ENCODE data around the gene ADAMTS10. TPM values are rescaled to one million over a fixed set of nuclear protein-coding genes. Genes with fewer than 3 reads are reported as not detected.

The ADAMTS10 gene
- total and polyA plus RNA-seq, 2 of the 8 experiments (the other 6 are each of a cell fraction or from before 2014, with no cell fraction given) = 6.9 to 17.4 TPM

GRCh38 chr19:8531470-8531869, 79.0 kb downstream of the ADAMTS10 start:
- Histone ChIP-seq H3K36me3 (ENCODE audit: control insufficient read depth in 2 of 4, insufficient read depth in 4 of 4, low read length in 3 of 4) (no peaks in the 10 kb centered on the region), H3K4me2 (ENCODE audit: insufficient read depth in 1 of 2, low read depth in 2 of 2, low read length in 2 of 2) (no peak overlapping the region), H2AK5ac (ENCODE audit: low read depth, low read length) (no peak overlapping the region), H2AFZ (ENCODE audit: low read length) (no peak overlapping the region), H4K20me1 (replicated peaks in 1 of 2; ENCODE audit: control insufficient read depth in 1 of 2, insufficient read depth in 2 of 2, low read length in 2 of 2) (peaks cover 6 to 20% of the 10 kb centered on the region in 2 experiments), H3K4me3 (ENCODE audit: extremely low read depth in 1 of 4, insufficient read depth in 2 of 4, low read depth in 3 of 4, low read length in 4 of 4) (no peak overlapping the region), H3K9ac (replicated peaks in 1 of 4; ENCODE audit: extremely low read depth in 1 of 4, low read depth in 3 of 4, low read length in 3 of 4) (no peak overlapping the region), H3K14ac (ENCODE audit: insufficient read length) (no peak overlapping the region), H3K18ac (ENCODE audit: extremely low read depth, low read length) (no peak overlapping the region), H2BK12ac (ENCODE audit: low read depth, low read length) (no peak overlapping the region), H3K27ac (ENCODE audit: low read depth, low read length) (no peak overlapping the region), H3K4ac (replicated peaks; ENCODE audit: insufficient read length, low read depth, low read length) (no peak overlapping the region), H3K56ac (replicated peaks; ENCODE audit: insufficient read length, low read depth, low read length) (no peak overlapping the region), H2BK120ac (replicated peaks; ENCODE audit: low read depth, low read length) (no peak overlapping the region), H3K27me3 (replicated peaks in 1 of 4; ENCODE audit: control insufficient read depth in 3 of 4, extremely low read depth in 1 of 4, insufficient read depth in 3 of 4, low read length in 3 of 4) (no peaks in the 10 kb centered on the region), H3K4me1 (replicated peaks in 1 of 4; ENCODE audit: control insufficient read depth in 3 of 4, insufficient read depth in 4 of 4, low read length in 3 of 4) (peaks cover 0 to 11% (median 2%) of the 10 kb centered on the region in 4 experiments; a peak in 3 of 7 replicates), H3K79me1 (ENCODE audit: low read depth, low read length) (peaks cover 10% of the 10 kb centered on the region), H3K23me2 (ENCODE audit: low read depth, low read length) (peaks cover 6% of the 10 kb centered on the region), H2BK5ac (ENCODE audit: low read depth, low read length) (no peak overlapping the region), H4K8ac (ENCODE audit: extremely low read depth, insufficient read depth, low read length) (no peak overlapping the region), H3K79me2 (ENCODE audit: control insufficient read depth in 1 of 2, insufficient read depth in 2 of 2, low read length in 2 of 2) (no peaks in the 10 kb centered on the region), H4K5ac (ENCODE audit: insufficient read length, low read depth, low read length) (no peak overlapping the region), H3K23ac (ENCODE audit: insufficient read length) (no peak overlapping the region), H3K9me3 (ENCODE audit: insufficient read depth in 2 of 2, low read depth in 1 of 2, low read length in 1 of 2) (no peaks in the 10 kb centered on the region), H2BK20ac (ENCODE audit: low read length) (no peak overlapping the region), H2BK15ac (ENCODE audit: low read length) (no peak overlapping the region), H4K91ac (replicated peaks; ENCODE audit: insufficient read length, low read length) (no peak overlapping the region)
- no peak for FAIRE-seq
- TF ChIP-seq TCF12 (IDR thresholded peaks at IDR 0.05; ENCODE audit: low read depth, low read length) (no peak), RAD21 (IDR thresholded peaks at IDR 0.05 in 1 of 2, conservative IDR thresholded peaks at IDR 0.05 in 1 of 2; ENCODE audit: low read depth in 2 of 2, low read length in 2 of 2) (no peak), SRF (IDR thresholded peaks at IDR 0.05; ENCODE audit: low read depth, low read length) (no peak), ATF2 (IDR thresholded peaks at IDR 0.05; ENCODE audit: low read length) (no peak)
- no peak for DNase-seq (ENCODE audit: low read depth in 1 of 2, low spot score in 2 of 2)
- ChIA-PET CTCF (ENCODE audit: partially characterized antibody) (interaction anchor here (0.6 to 2.4 kb wide), 4 partner anchors 47 to 150 kb away, joined by 3 to 11 read pairs (median 4); partner anchors contain the start of gene MYO1F), POLR2A (ENCODE audit: partially characterized antibody) (interaction anchor here (0.6 to 1.9 kb wide), 9 partner anchors 18 to 525 kb away, joined by 3 to 6 read pairs (median 5); partner anchors contain the start of genes NDUFA7, NFILZ, RPS28 and ZNF414)
- WGBS, 2 experiments (ENCODE audit: extremely low coverage in 1 of 2, insufficient coverage in 1 of 2, insufficient read length in 1 of 2, insufficient replicate concordance in 2 of 2, low coverage in 1 of 2, low lambda C conversion rate in 2 of 2, missing lambda C conversion rate in 1 of 2) = 80% methylated on average over 7 of the region's 7 CpGs; no CpG with 5 or more reads in 1 of the 2 experiments
